Stimulated activated CD4-positive, alpha-beta T cell treated with anti-CD3 and anti-CD28 coated beads, Interleukin-4, amount 100 ng/mL, for 48 hours (primary cell): ENCODE measurements around the gene SLC17A4.
"Not testable (repeated sequence)": the region's sequence is repeated elsewhere in the genome, so short reads cannot be mapped to it uniquely, and the experiment has no call there.

Experiments
- DNase-seq, 2 donors: peaks; one replicate each; pipeline ENCODE4 v3.0.0-alpha.2; 2020; ENCODE audit warnings: low read depth in 2 of 2

Gene SLC17A4

GRCh38 chr6:25754535-25754934 is at the start of gene SLC17A4:
Gene SLC17A4 (plus strand): TSS chr6:25754742. CDS start chr6:25761963, 7,221 bp downstream.
- DNase-seq: no peak

- no peak for DNase-seq
Observed at GRCh38 chr6:25706314-25707014, 48.1 kb upstream of the SLC17A4 start.

- DNase-seq: no peak
Observed at GRCh38 chr6:25709761-25710160, 44.8 kb upstream of the SLC17A4 start.

GRCh38 chr6:25710287-25710686 is 44.3 kb upstream of the SLC17A4 start:
- no peak for DNase-seq

GRCh38 chr6:25713824-25714223 is 40.7 kb upstream of the SLC17A4 start:
- DNase-seq: no peak

GRCh38 chr6:25714765-25715164 is 39.8 kb upstream of the SLC17A4 start:
- no peak for DNase-seq

- no peak for DNase-seq
Observed at GRCh38 chr6:25715794-25716193, 38.7 kb upstream of the SLC17A4 start.

GRCh38 chr6:25717866-25718740 is 36.4 kb upstream of the SLC17A4 start:
- no peak for DNase-seq

- DNase-seq: no peak
Observed at GRCh38 chr6:25726122-25726911, 28.2 kb upstream of the SLC17A4 start.

- no peak for DNase-seq
Observed at GRCh38 chr6:25727028-25727427, 27.5 kb upstream of the SLC17A4 start.

GRCh38 chr6:25730907-25731306 is 23.6 kb upstream of the SLC17A4 start:
- DNase-seq: no peak

- DNase-seq: no peak
Observed at GRCh38 chr6:25731721-25732120, 22.8 kb upstream of the SLC17A4 start.

- no peak for DNase-seq
Observed at GRCh38 chr6:25732468-25733198, 21.9 kb upstream of the SLC17A4 start.

GRCh38 chr6:25735261-25735660 is 19.3 kb upstream of the SLC17A4 start:
- no peak for DNase-seq

- DNase-seq: no peak
Observed at GRCh38 chr6:25743868-25744267, 10.7 kb upstream of the SLC17A4 start.

- DNase-seq: no peak
Observed at GRCh38 chr6:25745836-25746235, 8.7 kb upstream of the SLC17A4 start.

GRCh38 chr6:25746968-25747367 is 7.6 kb upstream of the SLC17A4 start:
- no peak for DNase-seq

GRCh38 chr6:25747477-25747876 is 7.1 kb upstream of the SLC17A4 start:
- no peak for DNase-seq

- DNase-seq: no peak
Observed at GRCh38 chr6:25748049-25748448, 6.5 kb upstream of the SLC17A4 start.

GRCh38 chr6:25748601-25749517 is 5.7 kb upstream of the SLC17A4 start:
- DNase-seq: not testable (repeated sequence)
